SJSA1 (cell line): ENCODE results near the gene OVCA2. TPM values are rescaled to one million over a fixed set of nuclear protein-coding genes. Genes with fewer than 3 reads are reported as not detected.
"Not testable (repeated sequence)": the region's sequence is repeated elsewhere in the genome, so short reads cannot be mapped to it uniquely, and the experiment has no call there.

ENCODE experiments used
- DNase-seq, 2 experiments: peaks; one replicate each; pipeline ENCODE4 v3.0.0-alpha.2; 2015 to 2020; ENCODE audit warnings: low spot score in 2 of 2, low read depth in 1 of 2
- H3K27ac ChIP-seq: fragments of 250-450 bp; sonication (Bioruptor Pico); 2 replicates; pipeline ENCODE4 v1.5.1; 2020; ENCODE audit warnings: mild to moderate bottlenecking, moderate library complexity
- H3K27me3 ChIP-seq: fragments of 250-450 bp; sonication (Bioruptor Pico); replicated peaks from 2 replicates; pipeline ENCODE4 v1.5.1; 2020; ENCODE audit warnings: mild to moderate bottlenecking, moderate library complexity
- H3K36me3 ChIP-seq: fragments of 250-450 bp; sonication (Bioruptor Pico); 2 replicates; pipeline ENCODE4 v1.5.1; 2020; ENCODE audit warnings: mild to moderate bottlenecking
- H3K4me1 ChIP-seq: fragments of 250-450 bp; sonication (Bioruptor Pico); replicated peaks from 2 replicates; pipeline ENCODE4 v1.6.1; 2021; ENCODE audit warnings: mild to moderate bottlenecking
- H3K4me3 ChIP-seq: fragments of 250-450 bp; sonication (Bioruptor Pico); 2 replicates; pipeline ENCODE4 v1.5.1; 2020; ENCODE audit warnings: mild to moderate bottlenecking
- H3K9me3 ChIP-seq: fragments of 250-450 bp; sonication (Bioruptor Pico); replicated peaks from 2 replicates; pipeline ENCODE4 v1.5.1; 2020; ENCODE audit warnings: mild to moderate bottlenecking
- total RNA-seq: library from RNA; depleted of rRNA; stranded (reverse); fragments of >200 nt; shearing (Covaris generic); gene quantifications from 2 replicates; pipeline ENCODE4 v1.2.3, GENCODE V29; 2014

The OVCA2 gene
- total RNA-seq, 1 experiment from 2014 or later: 66.0 TPM

- H3K36me3 ChIP-seq: no peaks in the 10 kb centered on the region
- no peaks in the 10 kb centered on the region for H3K27me3 ChIP-seq
- H3K4me3 ChIP-seq: no peak overlapping the region
- peaks cover 7% of the 10 kb centered on the region for H3K4me1 ChIP-seq
- H3K9me3 ChIP-seq: no peaks in the 10 kb centered on the region
- H3K27ac ChIP-seq: no peak overlapping the region
- DNase-seq: no peak
Observed at GRCh38 chr17:2004435-2004952, 37.3 kb upstream of the OVCA2 start.

- H3K9me3 ChIP-seq: no peaks in the 10 kb centered on the region
- DNase-seq: no peak
- no peak overlapping the region for H3K27ac ChIP-seq
Observed at GRCh38 chr17:2008332-2009126, 33.3 kb upstream of the OVCA2 start.

GRCh38 chr17:2009737-2010136 is 32.1 kb upstream of the OVCA2 start:
- no peak for DNase-seq
- no peaks in the 10 kb centered on the region for H3K27me3 ChIP-seq

More at GRCh38 chr17:2008332-2009126, 33.3 kb upstream of the OVCA2 start:
- Histone ChIP-seq H3K4me3 (no peak overlapping the region), H3K27me3 (no peaks in the 10 kb centered on the region), H3K36me3 (no peaks in the 10 kb centered on the region), H3K4me1 (peaks cover 6% of the 10 kb centered on the region; the same call in 1 of the 2 replicates)

GRCh38 chr17:2011411-2012371 is 30.1 kb upstream of the OVCA2 start:
- no peaks in the 10 kb centered on the region for H3K9me3 ChIP-seq
- H3K4me1 ChIP-seq: peaks cover 6% of the 10 kb centered on the region; the same call in 1 of the 2 replicates
- H3K27ac ChIP-seq: no peak overlapping the region
- DNase-seq: peak in 1 of 2 experiments; percentile 14
- H3K4me3 ChIP-seq: no peak overlapping the region
- H3K36me3 ChIP-seq: no peaks in the 10 kb centered on the region
- no peaks in the 10 kb centered on the region; the same call in 1 of the 2 replicates for H3K27me3 ChIP-seq

More at GRCh38 chr17:2009737-2010136, 32.1 kb upstream of the OVCA2 start:
- peaks cover 6% of the 10 kb centered on the region; the same call in 1 of the 2 replicates for H3K4me1 ChIP-seq
- no peak overlapping the region for H3K4me3 ChIP-seq
- H3K27ac ChIP-seq: no peak overlapping the region
- no peaks in the 10 kb centered on the region for H3K9me3 ChIP-seq
- H3K36me3 ChIP-seq: no peaks in the 10 kb centered on the region

GRCh38 chr17:2012499-2012898 is 29.3 kb upstream of the OVCA2 start:
- H3K9me3 ChIP-seq: no peaks in the 10 kb centered on the region
- peaks cover 6% of the 10 kb centered on the region; the same call in 1 of the 2 replicates for H3K4me1 ChIP-seq
- no peaks in the 10 kb centered on the region for H3K36me3 ChIP-seq
- H3K27ac ChIP-seq: no peak overlapping the region
- DNase-seq: no peak
- H3K4me3 ChIP-seq: no peak overlapping the region
- peaks cover 3% of the 10 kb centered on the region for H3K27me3 ChIP-seq

GRCh38 chr17:2013220-2013993 is 28.4 kb upstream of the OVCA2 start:
- not testable (repeated sequence) for H3K27ac ChIP-seq, H3K9me3 ChIP-seq, H3K4me1 ChIP-seq, H3K4me3 ChIP-seq, H3K36me3 ChIP-seq, DNase-seq
- H3K27me3 ChIP-seq: peaks cover 11% of the 10 kb centered on the region

- H3K36me3 ChIP-seq: no peaks in the 10 kb centered on the region
- no peak overlapping the region for H3K27ac ChIP-seq
- no peaks in the 10 kb centered on the region for H3K9me3 ChIP-seq
- peaks cover 16% of the 10 kb centered on the region for H3K27me3 ChIP-seq
- no peak for DNase-seq
- H3K4me1 ChIP-seq: peaks cover 6% of the 10 kb centered on the region; the same call in 1 of the 2 replicates
- H3K4me3 ChIP-seq: no peak overlapping the region
Observed at GRCh38 chr17:2013994-2014317, 27.9 kb upstream of the OVCA2 start.

- no peak overlapping the region for H3K27ac ChIP-seq
- DNase-seq: no peak
- no peak overlapping the region for H3K4me3 ChIP-seq
- no peaks in the 10 kb centered on the region for H3K9me3 ChIP-seq
- H3K27me3 ChIP-seq: peaks cover 30% of the 10 kb centered on the region
- no peaks in the 10 kb centered on the region for H3K36me3 ChIP-seq
- peaks cover 6% of the 10 kb centered on the region; the same call in 1 of the 2 replicates for H3K4me1 ChIP-seq
Observed at GRCh38 chr17:2015314-2015713, 26.5 kb upstream of the OVCA2 start.

- H3K36me3 ChIP-seq: no peaks in the 10 kb centered on the region
- H3K9me3 ChIP-seq: no peaks in the 10 kb centered on the region
- H3K4me3 ChIP-seq: no peak overlapping the region
- no peak for DNase-seq
- peaks cover 3% of the 10 kb centered on the region; the same call in 1 of the 2 replicates for H3K4me1 ChIP-seq
- peaks cover 33% of the 10 kb centered on the region for H3K27me3 ChIP-seq
- no peak overlapping the region for H3K27ac ChIP-seq
Observed at GRCh38 chr17:2016494-2016893, 25.3 kb upstream of the OVCA2 start.

- no peak for DNase-seq
- H3K27ac ChIP-seq: no peak overlapping the region
- H3K27me3 ChIP-seq: peaks cover 38% of the 10 kb centered on the region
Observed at GRCh38 chr17:2017274-2017941, 24.4 kb upstream of the OVCA2 start.

GRCh38 chr17:2018716-2019510 is 22.9 kb upstream of the OVCA2 start:
- Histone ChIP-seq H3K27me3 (peaks cover 51% of the 10 kb centered on the region), H3K4me1 (peaks cover 2% of the 10 kb centered on the region), H3K36me3 (no peaks in the 10 kb centered on the region), H3K9me3 (no peaks in the 10 kb centered on the region), H3K4me3 (no peak overlapping the region), H3K27ac (no peak overlapping the region)
- DNase-seq: no peak

More at GRCh38 chr17:2017274-2017941, 24.4 kb upstream of the OVCA2 start:
- H3K4me3 ChIP-seq: no peak overlapping the region
- no peaks in the 10 kb centered on the region for H3K9me3 ChIP-seq
- H3K4me1 ChIP-seq: no peaks in the 10 kb centered on the region
- H3K36me3 ChIP-seq: no peaks in the 10 kb centered on the region

- Histone ChIP-seq H3K36me3 (no peaks in the 10 kb centered on the region), H3K9me3 (no peaks in the 10 kb centered on the region; the same call in 1 of the 2 replicates), H3K27ac (no peak overlapping the region), H3K4me3 (no peak overlapping the region), H3K4me1 (peaks cover 10% of the 10 kb centered on the region), H3K27me3 (peaks cover 60% of the 10 kb centered on the region)
- DNase-seq: no peak
Observed at GRCh38 chr17:2019723-2020122, 22.1 kb upstream of the OVCA2 start.
